GM21529 (cell line): ENCODE measurements around the gene NEK10.

ENCODE experiments used
- ATAC-seq: cut with Tn5 transposase; IDR thresholded peaks from one replicate; pipeline ENCODE4 v1.9.1; 2021; ENCODE audit not compliant: unreplicated experiment

Gene NEK10

DNA sequence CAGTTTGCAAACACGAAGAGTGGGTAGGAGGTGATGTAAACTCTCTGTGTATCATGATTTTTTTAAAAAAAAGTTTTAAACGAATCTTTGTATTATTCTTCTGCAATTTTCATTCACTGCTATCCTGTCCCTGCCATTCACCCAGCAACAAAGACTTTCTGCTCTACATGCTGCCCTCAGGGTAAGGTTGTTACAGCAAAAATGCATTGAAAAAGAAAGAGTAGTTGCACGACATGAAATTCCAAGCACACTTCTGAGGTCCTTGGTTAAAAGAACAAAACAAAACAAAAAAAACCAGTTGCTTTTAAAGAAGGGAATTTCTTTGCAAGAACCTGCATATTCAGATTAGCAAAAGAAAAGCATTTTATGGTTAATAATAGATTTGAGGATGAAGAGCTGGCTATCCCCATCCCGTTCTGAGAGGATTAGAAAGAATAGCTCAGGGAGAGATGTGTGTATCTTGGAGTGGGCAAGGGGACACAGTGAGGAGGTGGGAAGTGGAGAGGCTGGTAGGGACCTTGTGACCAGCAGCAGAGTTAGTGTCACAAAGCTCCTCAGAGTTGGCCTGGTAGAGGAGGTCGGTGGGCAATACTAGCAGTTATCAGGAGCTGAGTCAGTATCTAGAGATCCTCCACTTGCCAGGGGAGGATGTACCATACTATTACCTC is 290.8 kb downstream of the NEK10 start:
- no peak for ATAC-seq

DNA sequence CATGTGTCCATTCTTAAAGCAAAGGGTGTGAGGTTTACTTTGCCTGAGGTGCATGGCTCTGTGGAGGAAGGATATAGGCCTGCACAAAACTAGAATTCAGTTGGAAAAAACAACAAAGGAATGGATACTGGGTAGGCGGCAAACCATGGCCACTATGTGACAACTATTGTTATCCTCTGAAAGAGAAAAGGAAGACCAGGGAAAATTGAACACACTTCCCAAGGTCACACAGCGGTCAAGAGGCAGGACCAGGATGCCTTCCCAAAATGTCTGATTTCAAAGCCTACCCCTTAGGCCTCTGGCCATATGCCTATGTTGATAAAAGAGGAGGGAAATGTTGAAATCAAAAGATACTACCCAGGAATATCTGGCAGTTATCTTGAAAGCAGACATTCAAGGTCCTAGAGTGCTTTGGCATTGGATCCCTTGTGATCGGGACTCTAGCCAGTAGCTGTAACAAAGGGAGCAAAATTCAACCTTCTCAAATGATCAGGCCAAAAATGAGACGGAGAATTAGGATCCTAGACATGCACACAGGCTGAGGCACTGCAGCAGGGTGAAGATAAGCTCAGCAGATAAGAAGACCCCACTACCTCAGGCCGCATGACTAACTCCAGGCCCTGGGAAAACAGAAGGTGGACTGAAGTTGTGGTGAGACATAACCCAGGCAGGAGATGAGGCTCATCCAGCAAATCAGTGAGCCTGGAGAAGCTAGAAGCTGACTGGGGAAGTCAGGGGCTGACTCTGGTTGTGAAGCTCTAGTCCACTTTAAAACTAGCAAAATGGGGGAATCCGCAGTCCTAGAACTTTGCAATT is 292.2 kb downstream of the NEK10 start:
- no peak for ATAC-seq

DNA sequence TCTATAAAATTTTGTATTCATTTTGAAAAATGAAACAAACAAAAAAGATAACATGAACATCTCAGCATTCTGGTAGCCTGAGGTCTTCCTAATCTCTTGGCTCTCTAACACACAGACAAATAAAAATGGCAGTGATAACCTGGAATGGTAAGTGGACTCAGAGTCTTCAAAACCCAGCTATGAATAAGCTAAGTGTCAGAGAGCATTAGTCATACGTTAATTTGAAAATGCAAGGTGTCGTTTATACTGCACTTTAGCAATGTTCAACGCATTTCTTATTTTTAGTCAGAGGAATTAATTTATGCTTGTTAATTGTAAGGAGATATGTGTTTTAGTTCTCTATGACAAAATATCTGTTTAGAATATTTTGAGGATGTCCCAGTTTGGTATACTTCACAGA is 294.3 kb downstream of the NEK10 start:
- ATAC-seq: no peak

DNA sequence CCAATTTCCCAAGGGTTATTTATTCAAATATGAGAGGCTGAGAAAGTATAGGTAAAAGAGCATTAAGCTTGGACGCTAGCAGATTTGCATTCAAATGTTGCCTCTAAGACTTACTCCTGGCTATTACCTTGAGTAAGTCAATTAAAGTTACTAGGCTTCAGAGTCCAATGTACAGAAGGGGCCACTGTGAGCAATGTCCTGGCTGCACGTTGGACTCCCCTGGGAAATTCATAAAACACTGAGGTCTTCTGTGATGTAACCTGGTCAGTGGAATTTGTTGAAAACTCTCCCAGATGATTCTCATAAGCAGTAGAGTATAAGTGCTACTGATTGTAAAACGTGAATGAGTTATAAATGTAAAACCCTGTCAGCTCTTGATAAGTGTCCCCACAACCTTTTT is 295.3 kb downstream of the NEK10 start:
- ATAC-seq: no peak

DNA sequence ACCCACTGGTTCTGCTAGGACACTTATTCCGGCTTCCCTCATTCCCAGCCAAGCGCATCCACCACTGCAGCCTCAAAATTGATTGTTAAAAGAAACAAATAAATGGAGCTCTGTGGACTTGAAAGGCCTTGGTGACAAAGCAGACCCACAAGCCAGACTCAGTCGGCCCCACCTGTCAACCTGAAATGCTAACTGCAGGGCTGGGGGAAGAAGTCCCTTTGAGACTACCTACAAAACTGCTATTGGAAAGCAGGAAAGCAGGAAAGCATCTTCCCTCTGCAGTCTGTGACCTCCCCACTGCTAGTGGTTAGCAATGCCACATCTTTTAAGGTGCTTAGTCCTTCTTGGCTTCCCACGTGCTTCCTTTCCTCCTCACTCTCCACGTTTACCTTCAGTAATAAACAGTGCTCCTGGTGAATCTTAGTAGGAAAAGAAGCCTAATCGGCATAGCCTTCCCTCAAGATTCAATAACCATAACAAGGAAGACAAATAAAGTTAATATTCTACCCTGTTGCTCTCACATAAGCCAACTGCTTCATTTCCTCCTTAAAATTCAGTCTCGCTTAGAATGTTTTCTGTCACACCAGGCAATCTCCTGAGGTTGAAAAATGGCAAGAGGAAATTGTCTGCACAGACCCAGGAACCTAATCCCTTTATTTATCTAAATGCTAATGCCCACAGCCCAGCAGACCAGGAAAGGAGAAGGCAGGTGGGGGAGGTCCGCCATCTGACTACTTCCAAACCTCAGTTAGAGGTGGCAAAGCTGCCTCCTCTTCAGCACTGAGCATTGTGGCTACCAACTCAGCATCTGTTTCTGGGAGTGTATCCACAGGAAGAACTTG is 296.2 kb downstream of the NEK10 start:
- no peak for ATAC-seq

DNA sequence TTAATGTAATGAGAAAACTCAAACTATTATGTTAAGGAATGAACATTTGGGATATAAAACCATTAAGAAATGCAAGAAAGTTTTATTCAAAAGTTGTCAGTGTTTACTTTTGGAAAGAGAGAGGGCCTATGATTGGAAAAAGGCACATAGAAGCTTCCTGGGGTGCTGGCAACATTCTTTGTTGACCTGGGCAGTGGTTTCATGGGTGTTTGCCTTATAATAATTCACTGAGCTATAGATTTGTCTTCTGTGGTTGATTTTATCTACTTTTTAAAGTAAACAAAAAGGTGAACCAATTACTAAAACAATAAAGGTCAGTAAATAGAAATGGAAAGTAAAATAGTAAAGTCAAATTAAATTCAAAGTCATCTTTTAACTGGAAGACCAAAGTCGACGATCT is 308.8 kb downstream of the NEK10 start:
- no peak for ATAC-seq
